ENCODE results near the gene RAC3.

The RAC3 gene

GRCh38 chr17:82076018-82076784 lies 44.7 kb downstream of the RAC3 start:
- Histone ChIP-seq H3K4me1 (ENCODE audit: low read depth, poor library complexity, severe bottlenecking) (no peaks in the 10 kb centered on the region), H3K79me2 (ENCODE audit: insufficient read depth, low read depth) (no peaks in the 10 kb centered on the region), H2AFZ (ENCODE audit: low read depth) (no peak overlapping the region), H3K4me3 (IDR thresholded peaks at IDR 0.05; ENCODE audit: insufficient read depth, low read depth, low read length) (no peak overlapping the region), H3K36me3 (ENCODE audit: insufficient read depth) (peaks cover 7% of the 10 kb centered on the region; the same call in 1 of the 2 replicates), H3K4me2 (no peak overlapping the region), H4K20me1 (ENCODE audit: insufficient read depth) (no peaks in the 10 kb centered on the region), H3K9ac (no peak overlapping the region), H3K27me3 (ENCODE audit: insufficient read depth, low read depth) (no peaks in the 10 kb centered on the region; the same call in 1 of the 2 replicates), H3K27ac (no peak overlapping the region)
- no peak for TF ChIP-seq CTCF (conservative IDR thresholded peaks at IDR 0.05; ENCODE audit: low read depth, low read length)

GRCh38 chr17:82076785-82077591 lies 45.5 kb downstream of the RAC3 start:
- peaks cover 7% of the 10 kb centered on the region; the same call in 1 of the 2 replicates for H3K36me3 ChIP-seq (ENCODE audit: insufficient read depth)
- H3K4me1 ChIP-seq (ENCODE audit: low read depth, poor library complexity, severe bottlenecking): no peaks in the 10 kb centered on the region
- TF ChIP-seq CTCF (conservative IDR thresholded peaks at IDR 0.05; ENCODE audit: low read depth, low read length): no peak
- no peak overlapping the region for H3K9ac ChIP-seq
- no peaks in the 10 kb centered on the region for H3K79me2 ChIP-seq (ENCODE audit: insufficient read depth, low read depth)
- no peaks in the 10 kb centered on the region for H4K20me1 ChIP-seq (ENCODE audit: insufficient read depth)
- H3K4me3 ChIP-seq (IDR thresholded peaks at IDR 0.05; ENCODE audit: insufficient read depth, low read depth, low read length): no peak overlapping the region
- no peak overlapping the region for H3K4me2 ChIP-seq
- H3K27ac ChIP-seq: no peak overlapping the region
- no peak overlapping the region for H2AFZ ChIP-seq (ENCODE audit: low read depth)
- H3K27me3 ChIP-seq (ENCODE audit: insufficient read depth, low read depth): no peaks in the 10 kb centered on the region

GRCh38 chr17:82077617-82078358 lies 46.3 kb downstream of the RAC3 start:
- Histone ChIP-seq H4K20me1 (ENCODE audit: insufficient read depth) (no peaks in the 10 kb centered on the region), H3K27ac (no peak overlapping the region), H3K4me2 (no peak overlapping the region), H3K79me2 (ENCODE audit: insufficient read depth, low read depth) (no peaks in the 10 kb centered on the region), H2AFZ (ENCODE audit: low read depth) (no peak overlapping the region), H3K36me3 (ENCODE audit: insufficient read depth) (peaks cover 7% of the 10 kb centered on the region; the same call in 1 of the 2 replicates), H3K9ac (no peak overlapping the region), H3K27me3 (ENCODE audit: insufficient read depth, low read depth) (no peaks in the 10 kb centered on the region), H3K4me3 (IDR thresholded peaks at IDR 0.05; ENCODE audit: insufficient read depth, low read depth, low read length) (no peak overlapping the region), H3K4me1 (ENCODE audit: low read depth, poor library complexity, severe bottlenecking) (no peaks in the 10 kb centered on the region)
- TF ChIP-seq CTCF (conservative IDR thresholded peaks at IDR 0.05; ENCODE audit: low read depth, low read length): no peak

GRCh38 chr17:82078433-82078832 lies 47.0 kb downstream of the RAC3 start:
- H3K79me2 ChIP-seq (ENCODE audit: insufficient read depth, low read depth): no peaks in the 10 kb centered on the region
- no peaks in the 10 kb centered on the region for H3K4me1 ChIP-seq (ENCODE audit: low read depth, poor library complexity, severe bottlenecking)
- no peak overlapping the region for H3K4me2 ChIP-seq
- H2AFZ ChIP-seq (ENCODE audit: low read depth): no peak overlapping the region
- TF ChIP-seq CTCF (conservative IDR thresholded peaks at IDR 0.05; ENCODE audit: low read depth, low read length): no peak
- H3K27ac ChIP-seq: no peak overlapping the region
- H3K4me3 ChIP-seq (IDR thresholded peaks at IDR 0.05; ENCODE audit: insufficient read depth, low read depth, low read length): no peak overlapping the region
- no peaks in the 10 kb centered on the region for H3K27me3 ChIP-seq (ENCODE audit: insufficient read depth, low read depth)
- peaks cover 11% of the 10 kb centered on the region; the same call in 1 of the 2 replicates for H3K36me3 ChIP-seq (ENCODE audit: insufficient read depth)
- H3K9ac ChIP-seq: no peak overlapping the region
- no peaks in the 10 kb centered on the region for H4K20me1 ChIP-seq (ENCODE audit: insufficient read depth)

Data from KMS-11 (cell line).